KOPT-K1 (cell line): ENCODE results near the gene MAPK1IP1L.
"Not testable (repeated sequence)": the region's sequence is repeated elsewhere in the genome, so short reads cannot be mapped to it uniquely, and the experiment has no call there.

Source experiments
- H3K27ac ChIP-seq: fragments of 200-600 bp; sonication (generic); 2 replicates; pipeline ENCODE4 v1.5.1; 2016; ENCODE audit warnings: antibody characterized with exemption, mild to moderate bottlenecking, low read depth, low read length; ENCODE audit not compliant: poor library complexity, severe bottlenecking
- H3K36me3 ChIP-seq: fragments of 200-600 bp; sonication (generic); 2 replicates; pipeline ENCODE4 v1.5.1; 2017; ENCODE audit warnings: antibody characterized with exemption, mild to moderate bottlenecking, low read length, moderate library complexity; ENCODE audit not compliant: insufficient read depth
- H3K9me3 ChIP-seq: fragments of 200-600 bp; sonication (generic); 2 replicates; pipeline ENCODE4 v1.5.1; 2017; ENCODE audit warnings: antibody characterized with exemption, low read length, mild to moderate bottlenecking; ENCODE audit not compliant: insufficient read depth, poor library complexity, severe bottlenecking

MAPK1IP1L gene

GRCh38 chr14:55047301-55048053 lies 4.0 kb upstream of the MAPK1IP1L start:
- H3K9me3 ChIP-seq: no peaks in the 10 kb centered on the region
- peaks cover 33% of the 10 kb centered on the region for H3K36me3 ChIP-seq
- H3K27ac ChIP-seq: no peak overlapping the region

- H3K36me3 ChIP-seq: peaks cover 25% of the 10 kb centered on the region
- no peak overlapping the region for H3K27ac ChIP-seq
- no peaks in the 10 kb centered on the region for H3K9me3 ChIP-seq
These were observed 2.5 kb upstream of the MAPK1IP1L start for GRCh38 chr14:55048900-55049436.

- Histone ChIP-seq H3K36me3 (peaks cover 29% of the 10 kb centered on the region), H3K9me3 (no peaks in the 10 kb centered on the region), H3K27ac (peak overlapping the region; percentile 98)
These were observed 353 bp upstream of the MAPK1IP1L start for GRCh38 chr14:55051165-55051422.

- Histone ChIP-seq H3K36me3 (peaks cover 42% of the 10 kb centered on the region), H3K27ac (peak overlapping the region; percentile 98), H3K9me3 (no peaks in the 10 kb centered on the region)
These were observed 953 bp downstream of the MAPK1IP1L start for GRCh38 chr14:55052269-55052930.

GRCh38 chr14:55053018-55053417 lies 1.6 kb downstream of the MAPK1IP1L start:
- Histone ChIP-seq H3K27ac (no peak overlapping the region), H3K9me3 (no peaks in the 10 kb centered on the region), H3K36me3 (peaks cover 48% of the 10 kb centered on the region)

- H3K36me3 ChIP-seq: peaks cover 53% of the 10 kb centered on the region
These were observed 2.1 kb downstream of the MAPK1IP1L start for GRCh38 chr14:55053500-55053899.

GRCh38 chr14:55054098-55054497 lies 2.7 kb downstream of the MAPK1IP1L start:
- Histone ChIP-seq H3K27ac (no peak overlapping the region), H3K9me3 (no peaks in the 10 kb centered on the region), H3K36me3 (peaks cover 59% of the 10 kb centered on the region)

More at GRCh38 chr14:55053500-55053899, 2.1 kb downstream of the MAPK1IP1L start:
- Histone ChIP-seq H3K27ac (no peak overlapping the region), H3K9me3 (no peaks in the 10 kb centered on the region)

- H3K36me3 ChIP-seq: peaks cover 96% of the 10 kb centered on the region
- no peak overlapping the region for H3K27ac ChIP-seq
- H3K9me3 ChIP-seq: no peaks in the 10 kb centered on the region
These were observed 6.5 kb downstream of the MAPK1IP1L start for GRCh38 chr14:55057919-55058318.

GRCh38 chr14:55059333-55059732 lies 7.9 kb downstream of the MAPK1IP1L start:
- Histone ChIP-seq H3K36me3 (peaks cover 99% of the 10 kb centered on the region), H3K9me3 (no peaks in the 10 kb centered on the region), H3K27ac (no peak overlapping the region)

GRCh38 chr14:55062517-55063351 lies 11.3 kb downstream of the MAPK1IP1L start:
- Histone ChIP-seq H3K27ac (no peak overlapping the region), H3K9me3 (no peaks in the 10 kb centered on the region), H3K36me3 (peaks cover 99% of the 10 kb centered on the region)

- peaks cover 99% of the 10 kb centered on the region for H3K36me3 ChIP-seq
- H3K27ac ChIP-seq, H3K9me3 ChIP-seq: not testable (repeated sequence)
These were observed 13.4 kb downstream of the MAPK1IP1L start for GRCh38 chr14:55064896-55065295.

- H3K36me3 ChIP-seq: peaks cover 100% of the 10 kb centered on the region
- H3K27ac ChIP-seq: no peak overlapping the region
These were observed 14.0 kb downstream of the MAPK1IP1L start for GRCh38 chr14:55065411-55065810.

GRCh38 chr14:55066223-55066622 lies 14.8 kb downstream of the MAPK1IP1L start:
- H3K27ac ChIP-seq: no peak overlapping the region
- no peaks in the 10 kb centered on the region for H3K9me3 ChIP-seq
- peaks cover 93% of the 10 kb centered on the region for H3K36me3 ChIP-seq

More at GRCh38 chr14:55065411-55065810, 14.0 kb downstream of the MAPK1IP1L start:
- no peaks in the 10 kb centered on the region for H3K9me3 ChIP-seq

- Histone ChIP-seq H3K9me3 (no peaks in the 10 kb centered on the region), H3K27ac (no peak overlapping the region), H3K36me3 (peaks cover 46% of the 10 kb centered on the region)
These were observed 19.5 kb downstream of the MAPK1IP1L start for GRCh38 chr14:55070981-55071411.
